ENCODE results near the gene KRTAP4-6.
"Not testable (repeated sequence)": the region's sequence is repeated elsewhere in the genome, so short reads cannot be mapped to it uniquely, and the experiment has no call there.

Gene KRTAP4-6

GRCh38 chr17:41107941-41108450, 32.3 kb downstream of the KRTAP4-6 start:
- no peak overlapping the region for H3K27ac ChIP-seq (ENCODE audit: low read length)
- no peak overlapping the region for H3K9ac ChIP-seq (ENCODE audit: low read length)
- H3K36me3 ChIP-seq (replicated peaks; ENCODE audit: insufficient read depth, low read length), result no peaks in the 10 kb centered on the region
- no peaks in the 10 kb centered on the region for H4K20me1 ChIP-seq (ENCODE audit: insufficient read depth, low read length)
- no peaks in the 10 kb centered on the region for H3K27me3 ChIP-seq (replicated peaks; ENCODE audit: insufficient read depth, low read length)
- H3K9me2 ChIP-seq (replicated peaks; ENCODE audit: insufficient read depth, low read length), result no peaks in the 10 kb centered on the region
- H2AFZ ChIP-seq (ENCODE audit: low read length), result no peak overlapping the region
- TF ChIP-seq EZH2phosphoT487 (IDR thresholded peaks at IDR 0.05; ENCODE audit: low read length), result no peak
- TF ChIP-seq CTCF (IDR thresholded peaks at IDR 0.05; ENCODE audit: low read length), result no peak
- TF ChIP-seq EZH2 (optimal IDR thresholded peaks at IDR 0.05; ENCODE audit: low read depth, low read length), result no peak
- H3K4me1 ChIP-seq (ENCODE audit: low read length), result no peaks in the 10 kb centered on the region
- H3F3A ChIP-seq (ENCODE audit: insufficient read depth, low read length), result no peaks in the 10 kb centered on the region
- no peaks in the 10 kb centered on the region for H3K9me3 ChIP-seq (replicated peaks; ENCODE audit: insufficient read depth, low read length)
- no peak overlapping the region for H3K4me3 ChIP-seq (ENCODE audit: low read length)
- H3K4me2 ChIP-seq (ENCODE audit: low read depth, low read length), result no peak overlapping the region
- DNase-seq, result no peak
- no peaks in the 10 kb centered on the region for H3K79me2 ChIP-seq (ENCODE audit: low read length)

GRCh38 chr17:41105347-41105746, 35.0 kb downstream of the KRTAP4-6 start, which contains the start of gene KRTAP4-9:
Gene KRTAP4-9, plus strand, starts transcription at chr17:41105389. Its CDS starts 0 bp downstream, at chr17:41105389.
- H3K27ac ChIP-seq (ENCODE audit: low read length); H2AFZ ChIP-seq (ENCODE audit: low read length); DNase-seq; H3K27me3 ChIP-seq (replicated peaks; ENCODE audit: insufficient read depth, low read length); H3K4me3 ChIP-seq (ENCODE audit: low read length); H3K36me3 ChIP-seq (replicated peaks; ENCODE audit: insufficient read depth, low read length); H3K4me2 ChIP-seq (ENCODE audit: low read depth, low read length); H3K9ac ChIP-seq (ENCODE audit: low read length); H3K9me2 ChIP-seq (replicated peaks; ENCODE audit: insufficient read depth, low read length); H3K9me3 ChIP-seq (replicated peaks; ENCODE audit: insufficient read depth, low read length); H3K79me2 ChIP-seq (ENCODE audit: low read length); H3F3A ChIP-seq (ENCODE audit: insufficient read depth, low read length); H3K4me1 ChIP-seq (ENCODE audit: low read length); H4K20me1 ChIP-seq (ENCODE audit: insufficient read depth, low read length): not testable (repeated sequence)

- not testable (repeated sequence) for DNase-seq; H3K79me2 ChIP-seq (ENCODE audit: low read length); H3K9ac ChIP-seq (ENCODE audit: low read length); H3K27me3 ChIP-seq (replicated peaks; ENCODE audit: insufficient read depth, low read length); H3K27ac ChIP-seq (ENCODE audit: low read length); H3K9me2 ChIP-seq (replicated peaks; ENCODE audit: insufficient read depth, low read length); H3K4me1 ChIP-seq (ENCODE audit: low read length); H3K4me3 ChIP-seq (ENCODE audit: low read length); H3K9me3 ChIP-seq (replicated peaks; ENCODE audit: insufficient read depth, low read length); H4K20me1 ChIP-seq (ENCODE audit: insufficient read depth, low read length); H3K4me2 ChIP-seq (ENCODE audit: low read depth, low read length); H3K36me3 ChIP-seq (replicated peaks; ENCODE audit: insufficient read depth, low read length); H3F3A ChIP-seq (ENCODE audit: insufficient read depth, low read length); H2AFZ ChIP-seq (ENCODE audit: low read length)
Observed at GRCh38 chr17:41104386-41105038, 35.8 kb downstream of the KRTAP4-6 start.

GRCh38 chr17:41103896-41104295, 36.4 kb downstream of the KRTAP4-6 start:
- Histone ChIP-seq H3K4me3 (ENCODE audit: low read length) (no peak overlapping the region), H3K36me3 (replicated peaks; ENCODE audit: insufficient read depth, low read length) (no peaks in the 10 kb centered on the region), H3K9me2 (replicated peaks; ENCODE audit: insufficient read depth, low read length) (no peaks in the 10 kb centered on the region), H3K27me3 (replicated peaks; ENCODE audit: insufficient read depth, low read length) (no peaks in the 10 kb centered on the region), H4K20me1 (ENCODE audit: insufficient read depth, low read length) (no peaks in the 10 kb centered on the region), H2AFZ (ENCODE audit: low read length) (no peak overlapping the region), H3K79me2 (ENCODE audit: low read length) (no peaks in the 10 kb centered on the region), H3K4me1 (ENCODE audit: low read length) (no peaks in the 10 kb centered on the region), H3K4me2 (ENCODE audit: low read depth, low read length) (no peak overlapping the region), H3F3A (ENCODE audit: insufficient read depth, low read length) (no peaks in the 10 kb centered on the region), H3K27ac (ENCODE audit: low read length) (no peak overlapping the region), H3K9me3 (replicated peaks; ENCODE audit: insufficient read depth, low read length) (no peaks in the 10 kb centered on the region), H3K9ac (ENCODE audit: low read length) (no peak overlapping the region)
- TF ChIP-seq EZH2 (optimal IDR thresholded peaks at IDR 0.05; ENCODE audit: low read depth, low read length) (no peak), CTCF (IDR thresholded peaks at IDR 0.05; ENCODE audit: low read length) (no peak), EZH2phosphoT487 (IDR thresholded peaks at IDR 0.05; ENCODE audit: low read length) (no peak)
- no peak for DNase-seq

Measured in MM.1S (cell line).